Erythroblast (primary cell): ENCODE data around the gene FIG4.
"Not testable (repeated sequence)": the region's sequence is repeated elsewhere in the genome, so short reads cannot be mapped to it uniquely, and the experiment has no call there.

ENCODE experiments used
- GATA1 ChIP-seq: IDR thresholded peaks from 2 replicates; pipeline ENCODE4 v1.6.1; 2011; ENCODE audit warnings: low read depth, mild to moderate bottlenecking, control low read depth, low read length, moderate library complexity
- POLR2A ChIP-seq: IDR thresholded peaks from 2 replicates; pipeline ENCODE4 v1.6.1; 2011; ENCODE audit warnings: mild to moderate bottlenecking, low read length

- TF ChIP-seq POLR2A, GATA1: not testable (repeated sequence)
Observed at GRCh38 chr6:109869398-109870088, 178.4 kb downstream of the FIG4 start.
